GM12878 (cell line): ENCODE measurements around the gene MPC1L.

Experiments used
- EZH2 ChIP-seq: IDR thresholded peaks from 2 replicates; pipeline ENCODE4 v1.6.1; 2012; ENCODE audit warnings: low read depth, mild to moderate bottlenecking, control low read depth, inconsistent platforms, low read length, borderline replicate concordance; ENCODE audit not compliant: control insufficient read depth
- POLR2A ChIP-seq: IDR thresholded peaks from 2 replicates; pipeline ENCODE4 v1.6.1; 2011; ENCODE audit warnings: low read depth, mild to moderate bottlenecking, low read length
- ZBTB33 ChIP-seq: fragments of 450-650 bp; IDR thresholded peaks from 2 replicates; pipeline ENCODE4 v1.6.1; 2017; ENCODE audit warnings: mild to moderate bottlenecking

GRCh38 chrX:40579141-40579540, 44.1 kb upstream of the MPC1L start:
- TF ChIP-seq EZH2 (no peak), ZBTB33 (no peak), POLR2A (no peak)
